ENCODE measurements around the gene PARP16.
"Not testable (repeated sequence)": the region's sequence is repeated elsewhere in the genome, so short reads cannot be mapped to it uniquely, and the experiment has no call there.

The PARP16 gene

GRCh38 chr15:65248511-65249255, 38.0 kb downstream of the PARP16 start:
- intact Hi-C loops (cut with DNase I): no loop called here

GRCh38 chr15:65246939-65247338, 39.7 kb downstream of the PARP16 start:
- no peak for DNase-seq
- intact Hi-C loops (cut with DNase I): no loop called here

More at GRCh38 chr15:65248511-65249255, 38.0 kb downstream of the PARP16 start:
- DNase-seq: no peak

GRCh38 chr15:65246026-65246714, 40.5 kb downstream of the PARP16 start:
- intact Hi-C loops (cut with DNase I): no loop called here
- DNase-seq: no peak

GRCh38 chr15:65245096-65245856, 41.4 kb downstream of the PARP16 start:
- peak in 1 of 10 donors; percentile 14 for DNase-seq
- intact Hi-C loops (cut with DNase I): no loop called here

GRCh38 chr15:65244638-65245037, 42.0 kb downstream of the PARP16 start:
- no peak for DNase-seq
- intact Hi-C loops (cut with DNase I): no loop called here

GRCh38 chr15:65236443-65236842, 50.2 kb downstream of the PARP16 start:
- intact Hi-C loops (cut with DNase I); DNase-seq: not testable (repeated sequence)

GRCh38 chr15:65233696-65234095, 53.0 kb downstream of the PARP16 start:
- intact Hi-C loops (cut with DNase I): no loop called here
- DNase-seq: no peak

- no peak for DNase-seq
- intact Hi-C loops (cut with DNase I): no loop called here
Measured at GRCh38 chr15:65232520-65232919, 54.2 kb downstream of the PARP16 start.

- intact Hi-C loops (cut with DNase I): no loop called here
- no peak for DNase-seq
Measured at GRCh38 chr15:65231306-65231705, 55.4 kb downstream of the PARP16 start.

- DNase-seq; intact Hi-C loops (cut with DNase I): not testable (repeated sequence)
Measured at GRCh38 chr15:65226901-65227300, 59.8 kb downstream of the PARP16 start.

- no peak for DNase-seq
- intact Hi-C loops (cut with DNase I): no loop called here
Measured at GRCh38 chr15:65226221-65226620, 60.5 kb downstream of the PARP16 start.

- intact Hi-C loops (cut with DNase I): no loop called here
- no peak for DNase-seq
Measured at GRCh38 chr15:65223996-65224395, 62.7 kb downstream of the PARP16 start.

GRCh38 chr15:65222891-65223290, 63.8 kb downstream of the PARP16 start:
- DNase-seq: no peak
- intact Hi-C loops (cut with DNase I): no loop called here

- intact Hi-C loops (cut with DNase I): no loop called here
Measured at GRCh38 chr15:65221697-65222096, 65.0 kb downstream of the PARP16 start.

GRCh38 chr15:65219137-65219536, 67.5 kb downstream of the PARP16 start:
- intact Hi-C loops (cut with DNase I): no loop called here
- DNase-seq: no peak

More at GRCh38 chr15:65221697-65222096, 65.0 kb downstream of the PARP16 start:
- no peak for DNase-seq

- DNase-seq: no peak
- intact Hi-C loops (cut with DNase I): no loop called here
Measured at GRCh38 chr15:65217526-65218482, 68.9 kb downstream of the PARP16 start.

- no peak for DNase-seq
- intact Hi-C loops (cut with DNase I): no loop called here
Measured at GRCh38 chr15:65215496-65215895, 71.2 kb downstream of the PARP16 start.

GRCh38 chr15:65214010-65214409, 72.7 kb downstream of the PARP16 start:
- intact Hi-C loops (cut with DNase I): no loop called here
- DNase-seq: no peak

GRCh38 chr15:65213241-65213640, 73.4 kb downstream of the PARP16 start:
- intact Hi-C loops (cut with DNase I): no loop called here
- no peak for DNase-seq

GRCh38 chr15:65212097-65212496, 74.6 kb downstream of the PARP16 start:
- intact Hi-C loops (cut with DNase I): no loop called here
- DNase-seq: no peak
